GM18873 (cell line): Measurements from ENCODE around the gene LIX1.
"Not testable (repeated sequence)": the region's sequence is repeated elsewhere in the genome, so short reads cannot be mapped to it uniquely, and the experiment has no call there.

ENCODE experiments used
- ATAC-seq: cut with Tn5 transposase; IDR thresholded peaks from one replicate; pipeline ENCODE4 v1.9.1; 2021; ENCODE audit warnings: mild to moderate bottlenecking, moderate library complexity, moderate number of reproducible peaks; ENCODE audit not compliant: unreplicated experiment, low FRiP score

Gene LIX1

GRCh38 chr5:97143704-97144103 is 1.3 kb upstream of the LIX1 start:
- ATAC-seq = no peak

- no peak for ATAC-seq
These were observed 872 bp downstream of the LIX1 start for GRCh38 chr5:97141539-97141938.

GRCh38 chr5:97141031-97141430 is 1.4 kb downstream of the LIX1 start:
- ATAC-seq = no peak

GRCh38 chr5:97140250-97140649 is 2.2 kb downstream of the LIX1 start:
- ATAC-seq = not testable (repeated sequence)

DNA sequence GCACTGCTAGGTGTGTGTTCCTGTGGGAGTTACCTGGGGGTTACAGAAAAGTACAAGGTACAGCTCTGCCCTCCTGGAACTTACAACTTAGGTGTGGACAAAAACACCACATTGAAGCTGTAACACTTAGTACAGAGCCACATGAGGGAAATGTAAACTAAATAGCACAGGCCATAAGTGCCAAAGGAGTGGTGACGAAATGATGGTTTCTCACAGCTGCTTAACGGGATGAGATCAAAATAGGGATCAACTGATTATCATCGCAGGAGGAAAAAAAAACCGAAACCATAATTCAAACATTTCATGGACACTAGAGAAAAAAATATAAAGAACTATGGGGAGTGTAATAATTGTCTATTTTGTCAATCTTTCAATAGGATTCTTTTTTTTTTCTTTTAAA is 5.9 kb downstream of the LIX1 start:
- ATAC-seq = no peak

DNA sequence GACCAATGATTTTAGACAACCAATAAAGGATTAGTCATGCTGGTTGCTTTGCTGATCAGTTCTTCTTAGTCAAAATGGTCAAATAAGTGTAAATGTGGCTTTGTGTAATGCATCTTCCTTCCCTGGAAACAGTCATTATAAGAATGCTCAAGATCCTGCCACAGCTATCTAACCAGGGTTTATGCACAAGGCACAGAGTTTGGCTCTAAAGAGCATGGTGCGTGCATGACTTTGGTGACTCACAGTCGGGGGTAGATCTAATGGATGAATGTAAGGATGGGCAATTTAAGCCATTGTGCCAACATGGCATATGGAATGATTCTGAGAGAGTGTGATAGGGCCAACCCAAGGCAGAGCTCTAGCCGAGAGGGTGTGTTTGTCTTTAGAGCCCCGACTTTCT is 6.5 kb downstream of the LIX1 start:
- no peak for ATAC-seq

- no peak for ATAC-seq
These were observed 7.8 kb downstream of the LIX1 start for GRCh38 chr5:97134634-97135033.

- ATAC-seq = no peak
These were observed 9.3 kb downstream of the LIX1 start for GRCh38 chr5:97133101-97133500.

DNA sequence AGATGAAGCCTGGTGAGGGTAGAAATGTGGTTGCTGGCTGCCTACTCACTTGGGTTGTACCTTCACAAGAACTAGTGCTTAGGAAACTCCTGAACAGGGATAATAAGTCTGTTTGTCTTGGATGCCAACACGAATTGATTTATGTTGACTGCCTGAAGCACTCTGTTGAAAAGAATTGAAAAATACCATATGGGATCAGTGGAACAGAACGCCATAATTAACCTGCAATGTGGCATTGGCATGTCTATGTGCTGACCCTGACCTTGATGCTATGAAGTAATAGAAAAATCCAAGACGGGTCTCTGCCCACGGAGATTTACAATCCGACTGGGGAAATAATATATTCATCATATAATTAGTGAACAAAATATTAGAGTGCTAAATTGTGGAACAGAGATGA is 10.5 kb downstream of the LIX1 start:
- ATAC-seq = no peak

DNA sequence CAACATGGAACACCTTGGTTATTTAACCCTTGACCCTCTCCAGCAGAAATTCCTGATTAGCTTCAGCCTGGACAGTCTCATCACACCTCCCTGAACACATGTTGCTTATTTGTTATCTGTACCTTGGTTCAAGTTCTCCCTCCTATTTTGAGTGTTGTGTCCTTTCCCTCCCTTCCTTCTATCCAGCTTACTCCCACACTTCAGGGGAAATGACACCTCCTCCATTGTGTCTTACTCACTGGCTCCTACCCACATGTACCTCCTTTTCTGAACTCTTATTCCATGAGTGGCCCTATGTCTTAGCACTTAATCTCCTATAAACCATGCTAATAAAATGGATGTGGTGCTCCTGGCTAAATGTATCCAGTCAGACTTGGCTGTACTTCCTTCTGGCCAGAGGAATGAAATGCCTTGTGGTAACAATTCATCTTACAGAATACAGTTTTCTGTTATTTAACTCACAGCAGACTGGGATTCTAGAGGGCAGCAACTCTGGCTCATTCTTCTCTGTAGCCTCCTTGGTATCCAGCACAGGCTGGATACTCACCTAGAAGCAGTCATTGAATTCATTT is 11.2 kb downstream of the LIX1 start:
- no peak for ATAC-seq

DNA sequence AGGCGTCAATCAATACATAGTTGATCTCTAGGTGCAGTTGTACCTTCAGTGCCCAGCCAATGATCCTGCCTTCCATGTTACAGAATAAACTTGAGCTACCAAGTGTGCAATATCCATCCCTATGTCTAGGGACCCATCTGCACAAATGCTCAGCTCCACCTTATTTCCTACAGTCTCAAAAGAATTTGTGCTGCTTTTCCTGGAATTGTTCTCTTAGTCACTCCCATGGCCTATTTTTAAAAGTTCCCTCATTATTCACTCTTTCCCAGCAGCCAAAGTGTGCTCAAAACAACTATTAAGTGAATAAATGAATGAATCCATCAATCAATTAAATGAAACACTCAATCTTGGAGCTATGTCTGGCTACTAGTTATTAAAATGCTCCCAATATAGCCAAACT is 14.7 kb downstream of the LIX1 start:
- no peak for ATAC-seq

DNA sequence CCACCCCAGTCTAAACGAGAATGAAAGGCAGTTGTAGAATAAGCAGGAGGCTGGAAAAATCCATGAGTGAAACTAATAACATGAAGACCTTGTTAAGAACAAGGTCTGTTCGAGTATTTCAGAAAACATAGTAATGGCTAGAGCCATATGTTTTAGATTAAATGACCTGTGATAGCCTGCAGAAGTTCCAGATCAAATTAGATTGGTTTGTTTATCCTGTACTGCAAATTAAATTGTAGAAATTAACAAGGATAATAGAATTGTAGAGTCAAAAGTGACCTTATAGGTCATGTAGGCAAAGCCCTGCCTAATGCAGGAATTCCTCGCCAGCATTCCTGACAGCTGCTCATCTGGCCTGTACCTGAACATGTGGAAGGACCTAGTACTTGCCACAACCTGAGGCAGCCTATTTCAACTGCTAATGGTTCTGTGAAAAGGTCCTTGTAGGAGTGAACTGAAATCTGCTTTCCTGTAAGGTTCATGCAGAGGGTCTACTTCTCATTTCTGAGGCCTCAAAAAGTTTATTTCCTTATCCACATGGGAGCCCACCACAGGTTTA is 17.2 kb downstream of the LIX1 start:
- ATAC-seq = no peak

GRCh38 chr5:97124335-97124734 is 18.1 kb downstream of the LIX1 start:
- no peak for ATAC-seq

- ATAC-seq = no peak
These were observed 20.6 kb downstream of the LIX1 start for GRCh38 chr5:97121848-97122247.

DNA sequence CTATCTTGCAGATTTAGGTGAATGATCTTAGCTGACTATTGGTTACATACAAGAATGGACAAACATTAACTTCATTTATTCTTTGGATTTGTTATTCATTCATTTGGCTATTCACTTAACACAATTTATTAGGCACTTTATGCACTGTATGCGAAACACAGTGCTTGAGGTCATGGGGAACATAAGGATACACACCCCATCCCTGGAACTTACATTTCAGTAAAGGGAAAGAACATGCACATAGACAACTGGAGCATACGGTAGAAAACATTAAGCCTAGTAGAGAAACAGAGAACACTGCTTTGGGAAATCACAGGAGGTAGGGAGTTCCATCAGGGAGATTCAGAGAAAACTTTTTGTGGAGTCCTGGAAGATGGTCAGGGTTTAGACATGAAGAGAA is 22.2 kb downstream of the LIX1 start:
- no peak for ATAC-seq

DNA sequence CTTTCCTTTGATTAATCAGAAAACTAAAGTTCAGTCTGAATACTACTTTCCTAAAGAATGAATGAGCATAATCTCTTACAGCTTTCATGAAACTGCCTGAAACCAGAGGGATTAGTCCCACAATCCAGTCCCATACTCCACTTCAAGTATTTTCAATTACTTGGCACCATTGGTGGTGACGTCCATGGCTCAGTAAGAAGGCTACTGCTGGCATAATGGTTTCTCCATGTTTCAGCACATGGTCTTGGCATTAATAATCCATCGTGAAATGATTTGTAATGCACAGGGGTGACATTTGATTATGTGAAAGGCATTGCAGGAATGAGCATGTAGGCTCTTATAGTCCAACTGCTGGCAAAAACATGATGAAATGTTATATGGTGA is 23.4 kb downstream of the LIX1 start:
- no peak for ATAC-seq

GRCh38 chr5:97118261-97119006 is 24.0 kb downstream of the LIX1 start:
- no peak for ATAC-seq

DNA sequence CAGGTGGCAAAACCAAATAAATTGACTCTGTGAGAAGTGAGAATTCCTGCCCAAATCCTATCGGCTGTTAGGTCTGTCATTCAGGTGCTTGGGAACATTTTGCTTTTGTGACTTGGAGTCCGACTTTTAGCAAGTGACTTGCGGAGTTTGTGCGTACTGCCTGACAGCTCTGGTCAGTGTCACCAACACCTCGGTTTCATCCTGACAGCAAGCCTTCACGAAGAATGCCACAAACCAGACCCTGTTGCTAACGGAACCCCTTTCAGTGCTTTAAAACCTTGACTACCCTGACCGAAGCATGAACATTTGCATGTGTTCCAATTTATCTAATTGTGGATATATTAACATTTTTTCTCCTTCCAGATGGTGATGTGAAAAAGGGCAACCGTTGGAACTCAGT is 26.5 kb downstream of the LIX1 start:
- no peak for ATAC-seq

DNA sequence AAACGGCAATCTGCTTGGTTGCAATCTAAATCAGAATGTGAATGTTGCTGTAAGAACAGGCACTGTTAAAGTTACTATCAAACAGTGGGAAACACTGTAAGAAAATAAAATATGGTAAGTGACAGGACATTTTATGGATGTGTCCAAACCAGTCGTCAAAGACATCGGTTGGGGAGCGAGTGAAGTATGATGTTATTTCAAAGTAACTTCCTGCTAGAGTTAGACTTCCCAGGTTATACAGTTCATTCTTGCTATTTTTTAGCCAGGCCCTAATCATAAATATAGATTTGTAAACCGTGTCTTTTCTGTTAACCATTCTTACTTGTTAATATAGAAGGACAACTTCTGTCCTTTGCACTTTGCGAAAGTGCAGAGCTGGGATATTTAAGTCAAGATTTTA is 30.2 kb downstream of the LIX1 start:
- no peak for ATAC-seq

GRCh38 chr5:97111616-97112015 is 30.8 kb downstream of the LIX1 start:
- ATAC-seq = no peak

- no peak for ATAC-seq
These were observed 31.4 kb downstream of the LIX1 start for GRCh38 chr5:97111004-97111403.

DNA sequence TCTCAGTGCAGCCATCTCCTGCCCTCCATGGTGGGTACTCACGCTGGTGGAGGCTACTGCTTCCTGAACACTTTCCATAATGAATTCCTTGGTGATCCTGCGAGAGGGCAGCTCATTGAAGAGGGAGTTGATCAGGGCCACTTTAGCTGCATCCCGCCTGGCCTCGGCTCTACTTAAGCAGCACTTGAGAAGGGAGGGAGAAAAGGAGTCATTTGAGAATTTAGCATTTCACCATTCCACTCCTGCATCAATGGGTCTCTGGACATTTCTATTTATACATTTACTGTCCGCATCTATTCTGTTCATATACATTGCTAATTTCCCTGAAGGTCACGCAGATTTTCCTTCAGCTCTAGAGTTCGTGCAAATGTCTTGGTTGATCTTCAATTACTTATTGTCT is 35.1 kb downstream of the LIX1 start:
- ATAC-seq = no peak
